GM10266 (cell line): Measurements from ENCODE around the gene GTPBP10.

ENCODE experiments used
- DNase-seq: peaks from one replicate; pipeline ENCODE4 v3.0.0; 2012; ENCODE audit errors: extremely low spot score
- CTCF ChIP-seq: IDR thresholded peaks from 2 replicates; pipeline ENCODE4 v1.5.1; 2012; ENCODE audit warnings: mild to moderate bottlenecking, low read depth; ENCODE audit not compliant: control insufficient read depth, insufficient read depth; ENCODE audit errors: missing control alignments

Gene GTPBP10

GRCh38 chr7:90383861-90384260 is 37.3 kb downstream of the GTPBP10 start:
- no peak for DNase-seq
- TF ChIP-seq CTCF, result no peak

GRCh38 chr7:90384433-90384832 is 37.9 kb downstream of the GTPBP10 start:
- no peak for TF ChIP-seq CTCF

GRCh38 chr7:90387470-90388240 is 41.1 kb downstream of the GTPBP10 start:
- no peak for TF ChIP-seq CTCF
- no peak for DNase-seq

More at GRCh38 chr7:90384433-90384832, 37.9 kb downstream of the GTPBP10 start:
- no peak for DNase-seq

- no peak for TF ChIP-seq CTCF
- no peak for DNase-seq
Observed at GRCh38 chr7:90390926-90391325, 44.4 kb downstream of the GTPBP10 start.

- DNase-seq, result no peak
Observed at GRCh38 chr7:90391488-90391887, 45.0 kb downstream of the GTPBP10 start.

GRCh38 chr7:90396420-90396819 is 49.9 kb downstream of the GTPBP10 start:
- TF ChIP-seq CTCF, result no peak
- DNase-seq, result no peak

More at GRCh38 chr7:90391488-90391887, 45.0 kb downstream of the GTPBP10 start:
- TF ChIP-seq CTCF, result no peak

- TF ChIP-seq CTCF, result no peak
- no peak for DNase-seq
Observed at GRCh38 chr7:90401989-90402388, 55.5 kb downstream of the GTPBP10 start.
